Large intestine (tissue), 3 donors: Measurements from ENCODE around the gene CCDC60. TPM values are rescaled to one million over a fixed set of nuclear protein-coding genes. Genes with fewer than 3 reads are reported as not detected.
A peak's percentile ranks its signal among the peaks of the same experiment; 100 is the strongest.

ENCODE experiments used
- DNase-seq, 2 donors: peaks; one replicate each; pipeline versions ENCODE4 v3.0.0 to v3.0.0-alpha.2; 2013
- H3K27ac ChIP-seq: one replicate; pipeline ENCODE4 v1.5.1; 2013; ENCODE audit warnings: low read length
- H3K27me3 ChIP-seq: 2 replicates; pipeline ENCODE4 v1.6.1; 2013; ENCODE audit warnings: low read length; ENCODE audit not compliant: control insufficient read depth, insufficient read depth
- H3K36me3 ChIP-seq: 2 replicates; pipeline ENCODE4 v1.6.1; 2013; ENCODE audit warnings: low read length; ENCODE audit not compliant: control insufficient read depth, insufficient read depth
- H3K4me1 ChIP-seq: one replicate; pipeline ENCODE4 v1.6.1; 2013; ENCODE audit warnings: low read length; ENCODE audit not compliant: control insufficient read depth, insufficient read depth
- H3K4me3 ChIP-seq: one replicate; pipeline ENCODE4 v1.5.1; 2013; ENCODE audit warnings: low read length
- H3K9me3 ChIP-seq: one replicate; pipeline ENCODE4 v1.6.1; 2013; ENCODE audit warnings: mild to moderate bottlenecking, low read depth, low read length, moderate library complexity; ENCODE audit not compliant: control insufficient read depth
- WGBS: methylation state at CpG from one replicate; pipeline ENCODE4 v1.1.5; 2013; ENCODE audit warnings: low lambda C conversion rate; ENCODE audit not compliant: insufficient coverage; 5-methylcytosine and 5-hydroxymethylcytosine counted together
- polyA plus RNA-seq: library from polyadenylated mRNA; unstranded; fragments of 120-200 nt; gene quantifications from one replicate; pipeline ENCODE4 v1.2.1, GENCODE V29; 2013

The CCDC60 gene
- polyA plus RNA-seq, 1 donor = 0.01 TPM

DNA sequence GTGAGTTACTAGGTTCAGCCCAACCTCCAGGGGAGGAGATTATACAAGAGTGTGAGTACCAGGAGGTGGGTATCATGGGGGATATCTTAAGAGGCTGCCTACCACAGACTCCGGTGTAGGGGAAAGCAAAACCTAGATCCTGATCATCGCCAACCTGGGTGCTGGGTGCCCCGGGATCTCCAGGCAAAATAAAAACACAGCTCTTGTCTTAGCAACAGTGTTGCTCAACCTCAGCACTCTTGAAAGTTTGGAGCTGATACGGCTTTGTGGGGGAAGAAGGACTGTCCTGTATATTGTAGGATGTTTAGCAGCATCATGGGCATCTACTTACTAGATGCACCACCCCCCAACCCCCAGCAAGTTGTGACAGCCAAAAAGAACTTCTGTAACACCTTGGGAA lies 74.5 kb downstream of the CCDC60 start:
- no CpG with 5 or more reads among the region's 4 CpGs for WGBS
- Histone ChIP-seq H3K36me3 (no peaks in the 10 kb centered on the region), H3K9me3 (no peaks in the 10 kb centered on the region), H3K27ac (no peak overlapping the region), H3K4me3 (no peak overlapping the region), H3K27me3 (no peaks in the 10 kb centered on the region), H3K4me1 (no peaks in the 10 kb centered on the region)
- DNase-seq = no peak

- 50% methylated on average over 2 of the region's 5 CpGs for WGBS
- no peaks in the 10 kb centered on the region for H3K9me3 ChIP-seq
- no peak overlapping the region for H3K4me3 ChIP-seq
- DNase-seq = no peak
- no peaks in the 10 kb centered on the region for H3K27me3 ChIP-seq
- H3K27ac ChIP-seq = no peak overlapping the region
- H3K36me3 ChIP-seq = no peaks in the 10 kb centered on the region
- H3K4me1 ChIP-seq = no peaks in the 10 kb centered on the region
Observed at GRCh38 chr12:119410396-119410795, 75.9 kb downstream of the CCDC60 start.

- Histone ChIP-seq H3K4me3 (no peak overlapping the region), H3K36me3 (no peaks in the 10 kb centered on the region), H3K27me3 (no peaks in the 10 kb centered on the region), H3K4me1 (no peaks in the 10 kb centered on the region), H3K9me3 (no peaks in the 10 kb centered on the region), H3K27ac (no peak overlapping the region)
- DNase-seq = no peak
- WGBS = no CpG with 5 or more reads among the region's 4 CpGs
Observed at GRCh38 chr12:119412306-119412705, 77.8 kb downstream of the CCDC60 start.

GRCh38 chr12:119412811-119413794 lies 78.6 kb downstream of the CCDC60 start:
- DNase-seq = peak; percentile 11 to 41
- Histone ChIP-seq H3K4me1 (no peaks in the 10 kb centered on the region), H3K36me3 (no peaks in the 10 kb centered on the region), H3K27me3 (no peaks in the 10 kb centered on the region), H3K9me3 (no peaks in the 10 kb centered on the region), H3K4me3 (no peak overlapping the region), H3K27ac (no peak overlapping the region)
- 40% methylated on average over 1 of the region's 21 CpGs for WGBS

GRCh38 chr12:119415714-119416113 lies 81.2 kb downstream of the CCDC60 start:
- Histone ChIP-seq H3K9me3 (no peaks in the 10 kb centered on the region), H3K27ac (no peak overlapping the region), H3K4me1 (no peaks in the 10 kb centered on the region), H3K4me3 (no peak overlapping the region), H3K27me3 (no peaks in the 10 kb centered on the region), H3K36me3 (no peaks in the 10 kb centered on the region)
- no CpG with 5 or more reads among the region's 3 CpGs for WGBS
- DNase-seq = no peak

GRCh38 chr12:119417440-119417839 lies 82.9 kb downstream of the CCDC60 start:
- no peaks in the 10 kb centered on the region for H3K36me3 ChIP-seq
- no peak overlapping the region for H3K4me3 ChIP-seq
- H3K4me1 ChIP-seq = no peaks in the 10 kb centered on the region
- H3K27me3 ChIP-seq = no peaks in the 10 kb centered on the region
- no peak overlapping the region for H3K27ac ChIP-seq
- DNase-seq = no peak
- no peaks in the 10 kb centered on the region for H3K9me3 ChIP-seq

GRCh38 chr12:119419381-119419780 lies 84.9 kb downstream of the CCDC60 start:
- WGBS = no CpG with 5 or more reads among the region's 6 CpGs
- H3K4me3 ChIP-seq = no peak overlapping the region
- H3K27me3 ChIP-seq = no peaks in the 10 kb centered on the region
- no peak overlapping the region for H3K27ac ChIP-seq
- no peaks in the 10 kb centered on the region for H3K4me1 ChIP-seq
- DNase-seq = no peak
- no peaks in the 10 kb centered on the region for H3K36me3 ChIP-seq
- no peaks in the 10 kb centered on the region for H3K9me3 ChIP-seq

DNA sequence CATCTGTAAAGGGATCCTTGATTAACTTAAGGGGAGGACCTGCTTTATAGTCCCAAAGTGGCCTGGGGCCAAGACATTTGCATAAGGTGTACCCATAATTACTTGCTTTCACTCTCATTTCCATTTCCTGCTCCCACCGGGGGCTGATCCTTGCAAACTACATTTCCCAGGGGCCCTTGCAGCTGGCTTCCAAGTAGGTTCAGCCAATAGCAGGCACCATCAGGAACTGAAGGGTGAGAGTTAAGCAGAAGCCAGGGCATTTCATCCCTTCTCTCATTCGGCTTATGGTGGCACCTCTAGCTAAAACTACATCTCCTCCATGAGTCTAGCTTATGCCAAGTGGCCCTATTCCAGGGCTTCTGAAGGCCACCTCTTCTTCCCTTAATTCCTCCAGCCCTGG lies 88.8 kb downstream of the CCDC60 start:
- no peak for DNase-seq
- no peak overlapping the region for H3K4me3 ChIP-seq
- H3K27ac ChIP-seq = no peak overlapping the region
- no peaks in the 10 kb centered on the region for H3K36me3 ChIP-seq
- no peaks in the 10 kb centered on the region for H3K4me1 ChIP-seq
- no peaks in the 10 kb centered on the region for H3K9me3 ChIP-seq
- WGBS = no CpG with 5 or more reads among the region's 2 CpGs
- no peaks in the 10 kb centered on the region for H3K27me3 ChIP-seq

DNA sequence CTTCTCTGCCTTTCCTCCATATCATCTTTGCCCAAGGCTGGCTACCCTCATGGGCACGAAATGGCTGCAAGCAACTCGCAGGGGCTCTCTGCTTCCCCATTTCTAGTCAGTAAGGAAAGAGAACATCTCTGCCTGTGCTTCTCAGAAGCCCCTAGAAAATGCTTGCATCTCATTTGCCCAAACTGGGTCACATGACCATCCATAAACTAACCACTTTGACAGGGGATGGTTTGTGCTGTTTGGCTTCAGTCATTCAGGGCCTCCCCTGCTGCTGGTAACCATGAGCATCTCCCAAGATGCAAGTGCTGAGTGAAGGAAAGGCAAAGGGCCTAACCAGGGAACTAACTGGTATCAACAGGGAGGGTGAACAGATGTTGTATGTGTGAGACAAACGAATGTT lies 91.1 kb downstream of the CCDC60 start:
- no peaks in the 10 kb centered on the region for H3K36me3 ChIP-seq
- no CpG with 5 or more reads among the region's 3 CpGs for WGBS
- DNase-seq = no peak
- H3K4me3 ChIP-seq = no peak overlapping the region
- H3K27me3 ChIP-seq = no peaks in the 10 kb centered on the region
- H3K27ac ChIP-seq = no peak overlapping the region
- no peaks in the 10 kb centered on the region for H3K4me1 ChIP-seq
- H3K9me3 ChIP-seq = no peaks in the 10 kb centered on the region

DNA sequence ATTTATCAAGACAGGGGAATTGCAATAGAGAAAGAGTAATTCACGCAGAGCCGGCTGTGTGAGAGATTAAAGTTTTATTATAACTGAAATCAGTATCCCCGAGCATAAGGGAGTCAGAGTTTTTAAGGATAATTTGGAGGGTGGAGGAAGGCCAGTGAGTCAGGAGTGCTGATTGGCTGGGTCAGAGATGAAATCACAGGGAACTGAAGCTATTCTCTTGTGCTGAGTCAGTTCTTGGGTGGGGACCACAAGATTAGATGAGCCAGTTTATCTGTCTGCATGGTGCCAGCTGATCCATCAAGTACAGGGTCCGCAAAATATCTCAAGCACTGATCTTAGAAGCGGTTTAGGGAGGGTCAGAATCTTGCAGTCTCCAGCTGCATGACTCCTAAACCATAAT lies 96.6 kb downstream of the CCDC60 start:
- Histone ChIP-seq H3K9me3 (no peaks in the 10 kb centered on the region), H3K4me1 (no peaks in the 10 kb centered on the region), H3K36me3 (no peaks in the 10 kb centered on the region), H3K27ac (no peak overlapping the region), H3K4me3 (no peak overlapping the region), H3K27me3 (no peaks in the 10 kb centered on the region)
- no CpG with 5 or more reads among the region's 5 CpGs for WGBS
- DNase-seq = no peak

DNA sequence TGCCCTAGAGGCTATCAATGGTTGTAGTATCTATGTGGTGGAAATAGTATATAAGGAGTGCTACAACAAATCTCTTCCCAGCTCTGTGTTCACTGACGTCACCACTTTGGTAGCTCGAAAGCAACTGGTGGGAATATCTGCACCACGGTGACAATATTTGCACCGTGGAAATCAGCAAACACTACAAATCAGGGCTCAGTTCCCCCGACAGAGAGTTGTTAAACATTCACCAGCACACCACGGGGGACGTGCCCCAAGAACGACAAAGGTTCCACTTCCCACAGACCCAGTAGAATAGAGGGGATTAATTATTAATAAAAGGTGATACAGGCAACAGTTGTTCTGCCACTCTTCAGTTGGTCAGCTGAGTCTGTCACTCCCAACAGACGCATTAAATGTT lies 98.4 kb downstream of the CCDC60 start:
- DNase-seq = no peak

More for the DNA sequence above, 98.4 kb downstream of the CCDC60 start:
- no peaks in the 10 kb centered on the region for H3K9me3 ChIP-seq
- no peaks in the 10 kb centered on the region for H3K4me1 ChIP-seq
- no peaks in the 10 kb centered on the region for H3K27me3 ChIP-seq
- H3K4me3 ChIP-seq = no peak overlapping the region
- 36% methylated on average over 3 of the region's 9 CpGs for WGBS
- H3K27ac ChIP-seq = no peak overlapping the region
- H3K36me3 ChIP-seq = no peaks in the 10 kb centered on the region
